ENCODE results near the gene DAB1.

Gene DAB1

DNA sequence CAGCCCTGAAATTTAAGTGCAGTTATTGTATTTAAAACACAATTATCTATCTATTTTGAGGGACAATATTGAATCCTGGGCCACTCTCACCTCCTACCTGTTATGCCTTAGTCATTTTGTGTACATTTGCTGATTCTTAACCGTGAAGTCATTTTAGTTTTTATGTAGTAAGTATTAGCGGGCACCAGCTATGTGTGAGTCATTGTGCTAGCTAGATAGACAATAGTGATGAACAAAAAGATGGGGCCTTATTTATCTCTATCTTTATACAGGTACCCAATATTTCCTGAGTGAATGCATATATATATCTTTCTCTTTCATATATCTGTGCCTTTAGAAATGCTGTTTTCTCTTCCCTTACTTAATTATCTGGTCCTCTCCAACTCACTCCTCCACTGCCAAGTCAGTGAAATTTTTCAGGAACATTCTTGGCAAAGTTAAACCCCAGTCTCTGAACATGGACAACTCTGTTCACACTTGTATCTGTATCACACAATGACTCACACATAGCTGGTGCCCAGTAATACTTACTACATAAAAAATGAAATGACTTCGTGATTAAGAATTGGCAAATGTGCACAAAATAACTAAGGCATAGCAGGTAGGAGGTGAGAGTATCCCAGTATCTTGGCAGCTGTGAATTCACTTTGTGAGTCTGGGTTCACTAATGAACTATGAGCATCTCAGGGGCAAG, 292.0 kb downstream of the DAB1 start:
- no peak for DNase-seq (ENCODE audit: extremely low spot score)
- ChIA-PET POLR2A (no interaction called here), CTCF (no interaction called here)
- TF ChIP-seq SP1 (IDR thresholded peaks at IDR 0.05) (no peak), FOXA1 (IDR thresholded peaks at IDR 0.05) (no peak), NFRKB (IDR thresholded peaks at IDR 0.05) (no peak), BHLHE40 (IDR thresholded peaks at IDR 0.05; ENCODE audit: borderline replicate concordance) (no peak), LEF1 (IDR thresholded peaks at IDR 0.05; ENCODE audit: borderline replicate concordance) (no peak), ELF4 (IDR thresholded peaks at IDR 0.05) (no peak), FOXM1 (IDR thresholded peaks at IDR 0.05; ENCODE audit: borderline replicate concordance) (no peak), SUZ12 (IDR thresholded peaks at IDR 0.05) (no peak), FOXK2 (IDR thresholded peaks at IDR 0.05) (no peak), CTBP1 (IDR thresholded peaks at IDR 0.05; ENCODE audit: borderline replicate concordance) (no peak)
- TF ChIP-seq, protein P1, sequence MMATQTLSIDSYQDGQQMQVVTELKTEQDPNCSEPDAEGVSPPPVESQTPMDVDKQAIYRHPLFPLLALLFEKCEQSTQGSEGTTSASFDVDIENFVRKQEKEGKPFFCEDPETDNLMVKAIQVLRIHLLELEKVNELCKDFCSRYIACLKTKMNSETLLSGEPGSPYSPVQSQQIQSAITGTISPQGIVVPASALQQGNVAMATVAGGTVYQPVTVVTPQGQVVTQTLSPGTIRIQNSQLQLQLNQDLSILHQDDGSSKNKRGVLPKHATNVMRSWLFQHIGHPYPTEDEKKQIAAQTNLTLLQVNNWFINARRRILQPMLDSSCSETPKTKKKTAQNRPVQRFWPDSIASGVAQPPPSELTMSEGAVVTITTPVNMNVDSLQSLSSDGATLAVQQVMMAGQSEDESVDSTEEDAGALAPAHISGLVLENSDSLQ (IDR thresholded peaks at IDR 0.05), result no peak

DNA sequence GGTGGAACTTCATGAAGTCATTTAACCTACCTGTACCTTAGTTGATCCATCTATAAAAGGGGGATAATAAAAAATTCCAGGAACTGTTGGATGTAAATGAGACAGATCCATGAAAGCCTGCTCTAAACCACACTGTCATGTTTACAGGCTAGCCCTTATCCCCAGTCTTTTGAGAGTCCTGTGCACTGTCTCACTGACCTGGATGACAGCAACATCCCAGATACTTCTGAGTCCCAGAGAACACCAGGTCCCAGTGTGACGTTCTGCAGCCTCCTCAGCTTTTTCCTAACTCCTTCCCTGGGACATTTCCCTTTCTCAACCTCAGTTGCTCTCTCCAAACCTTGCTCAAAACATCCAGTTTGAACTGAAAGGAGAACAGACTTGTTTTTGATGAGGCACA, 292.6 kb downstream of the DAB1 start:
- ChIA-PET POLR2A (no interaction called here), CTCF (no interaction called here)
- DNase-seq (ENCODE audit: extremely low spot score), result no peak
- TF ChIP-seq, protein P1 (IDR thresholded peaks at IDR 0.05), result no peak
- TF ChIP-seq FOXA1 (IDR thresholded peaks at IDR 0.05), result no peak
- TF ChIP-seq HDGF (IDR thresholded peaks at IDR 0.05; ENCODE audit: borderline replicate concordance), result no peak
- TF ChIP-seq SP1 (IDR thresholded peaks at IDR 0.05), result no peak

- CTCF ChIA-PET, result no interaction called here
- DNase-seq (ENCODE audit: extremely low spot score), result no peak
- POLR2A ChIA-PET, result no interaction called here
- TF ChIP-seq FOXA1 (IDR thresholded peaks at IDR 0.05), result no peak
- no peak for TF ChIP-seq SP1 (IDR thresholded peaks at IDR 0.05)
- TF ChIP-seq L3MBTL2 (conservative IDR thresholded peaks at IDR 0.05), result no peak
- TF ChIP-seq NFRKB (IDR thresholded peaks at IDR 0.05), result no peak
- no peak for TF ChIP-seq ARNT (IDR thresholded peaks at IDR 0.05)
- no peak for TF ChIP-seq CTBP1 (IDR thresholded peaks at IDR 0.05; ENCODE audit: borderline replicate concordance)
- no peak for TF ChIP-seq LEF1 (IDR thresholded peaks at IDR 0.05; ENCODE audit: borderline replicate concordance)
Observed at GRCh38 chr1:57129865-57130264, 294.0 kb downstream of the DAB1 start.

DNA sequence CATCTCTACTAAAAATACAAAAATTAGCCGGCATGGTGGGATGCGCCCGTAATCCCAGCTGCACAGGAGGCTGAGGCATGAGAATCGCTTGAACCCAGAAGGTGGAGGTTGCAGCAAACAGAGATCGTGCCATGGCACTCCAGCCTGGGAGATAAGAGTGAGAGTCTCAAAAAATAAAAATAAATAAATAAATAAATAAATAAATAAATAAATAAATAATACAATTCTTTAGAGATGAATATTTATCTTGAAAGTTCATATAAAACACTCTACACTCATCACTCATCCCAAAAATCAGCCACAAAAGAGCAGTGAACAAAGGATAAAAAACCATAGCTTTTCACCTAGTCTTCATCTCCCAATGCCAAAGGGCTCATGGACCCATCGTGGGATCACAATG, 295.9 kb downstream of the DAB1 start:
- POLR2A ChIA-PET, result no interaction called here
- CTCF ChIA-PET, result no interaction called here
- no peak for DNase-seq (ENCODE audit: extremely low spot score)
- TF ChIP-seq LEF1 (IDR thresholded peaks at IDR 0.05; ENCODE audit: borderline replicate concordance) (no peak), ARNT (IDR thresholded peaks at IDR 0.05) (no peak), NFRKB (IDR thresholded peaks at IDR 0.05) (no peak), L3MBTL2 (conservative IDR thresholded peaks at IDR 0.05) (no peak), FOXA1 (IDR thresholded peaks at IDR 0.05) (no peak), FOXM1 (IDR thresholded peaks at IDR 0.05; ENCODE audit: borderline replicate concordance) (no peak), ELF4 (IDR thresholded peaks at IDR 0.05) (no peak)

DNA sequence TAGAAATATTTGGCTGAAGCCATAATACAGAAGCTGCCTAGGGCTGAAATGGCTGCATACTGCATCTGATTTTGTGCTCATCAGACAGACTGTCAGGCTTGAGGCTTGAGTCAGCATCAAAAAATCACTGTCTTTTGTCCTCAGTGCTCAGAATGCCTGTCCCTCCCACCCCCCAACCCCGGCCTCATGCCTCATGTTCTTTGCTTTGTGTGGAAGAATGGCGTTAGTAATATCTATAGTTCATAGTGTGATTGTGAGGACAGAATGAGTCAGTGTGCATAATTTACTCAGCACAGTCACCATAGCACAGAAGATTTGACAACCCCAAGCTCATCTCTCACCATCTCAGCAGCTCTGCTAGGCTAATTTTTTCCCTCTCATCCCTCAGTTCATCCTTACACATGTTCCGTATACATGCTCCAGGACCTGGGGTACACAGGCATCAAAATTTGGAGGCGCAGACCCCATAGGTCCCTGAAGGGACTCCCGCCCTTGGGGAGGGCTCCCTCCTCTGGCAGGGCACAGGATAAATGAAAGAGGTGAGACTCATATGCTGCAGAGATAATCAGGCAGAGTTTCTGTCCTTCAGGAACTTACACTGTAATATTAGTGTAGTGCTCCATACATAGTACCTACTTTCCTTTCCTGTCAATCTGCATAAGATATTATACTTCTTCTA, 299.0 kb downstream of the DAB1 start:
- POLR2A ChIA-PET, result no interaction called here
- CTCF ChIA-PET, result no interaction called here
- DNase-seq (ENCODE audit: extremely low spot score), result no peak
- TF ChIP-seq ELF4 (IDR thresholded peaks at IDR 0.05) (no peak), FOXA1 (IDR thresholded peaks at IDR 0.05) (no peak), CTBP1 (IDR thresholded peaks at IDR 0.05; ENCODE audit: borderline replicate concordance) (no peak), LEF1 (IDR thresholded peaks at IDR 0.05; ENCODE audit: borderline replicate concordance) (no peak), SUZ12 (IDR thresholded peaks at IDR 0.05) (no peak), FOXM1 (IDR thresholded peaks at IDR 0.05; ENCODE audit: borderline replicate concordance) (no peak), SP1 (IDR thresholded peaks at IDR 0.05) (no peak), ZNF384 (IDR thresholded peaks at IDR 0.05) (no peak), FOXK2 (IDR thresholded peaks at IDR 0.05) (no peak)
- TF ChIP-seq, protein P1 (IDR thresholded peaks at IDR 0.05), result no peak

GRCh38 chr1:57124170-57124569, 299.7 kb downstream of the DAB1 start:
- CTCF ChIA-PET, result no interaction called here
- TF ChIP-seq FOXA1 (IDR thresholded peaks at IDR 0.05), result no peak
- no peak for TF ChIP-seq L3MBTL2 (conservative IDR thresholded peaks at IDR 0.05)
- TF ChIP-seq ELF4 (IDR thresholded peaks at IDR 0.05), result no peak
- TF ChIP-seq SUZ12 (IDR thresholded peaks at IDR 0.05), result no peak
- TF ChIP-seq FOXK2 (IDR thresholded peaks at IDR 0.05), result no peak
- TF ChIP-seq LEF1 (IDR thresholded peaks at IDR 0.05; ENCODE audit: borderline replicate concordance), result no peak
- no peak for TF ChIP-seq SP1 (IDR thresholded peaks at IDR 0.05)
- no peak for TF ChIP-seq TARDBP (IDR thresholded peaks at IDR 0.05)
- TF ChIP-seq ARNT (IDR thresholded peaks at IDR 0.05), result no peak
- TF ChIP-seq, protein P1 (IDR thresholded peaks at IDR 0.05), result no peak
- TF ChIP-seq FOXM1 (IDR thresholded peaks at IDR 0.05; ENCODE audit: borderline replicate concordance), result no peak
- TF ChIP-seq ZNF384 (IDR thresholded peaks at IDR 0.05), result no peak
- TF ChIP-seq NFRKB (IDR thresholded peaks at IDR 0.05), result no peak
- no peak for TF ChIP-seq BHLHE40 (IDR thresholded peaks at IDR 0.05; ENCODE audit: borderline replicate concordance)
- no peak for TF ChIP-seq CTBP1 (IDR thresholded peaks at IDR 0.05; ENCODE audit: borderline replicate concordance)
- no peak for TF ChIP-seq HDGF (IDR thresholded peaks at IDR 0.05; ENCODE audit: borderline replicate concordance)
- no peak for DNase-seq (ENCODE audit: extremely low spot score)
- POLR2A ChIA-PET, result no interaction called here
